ENCODE measurements around the gene RITA1. TPM values are rescaled to one million over a fixed set of nuclear protein-coding genes. Genes with fewer than 3 reads are reported as not detected.

RITA1 gene
- total RNA-seq, 1 donor from 2014 or later, result 19.9 TPM

DNA sequence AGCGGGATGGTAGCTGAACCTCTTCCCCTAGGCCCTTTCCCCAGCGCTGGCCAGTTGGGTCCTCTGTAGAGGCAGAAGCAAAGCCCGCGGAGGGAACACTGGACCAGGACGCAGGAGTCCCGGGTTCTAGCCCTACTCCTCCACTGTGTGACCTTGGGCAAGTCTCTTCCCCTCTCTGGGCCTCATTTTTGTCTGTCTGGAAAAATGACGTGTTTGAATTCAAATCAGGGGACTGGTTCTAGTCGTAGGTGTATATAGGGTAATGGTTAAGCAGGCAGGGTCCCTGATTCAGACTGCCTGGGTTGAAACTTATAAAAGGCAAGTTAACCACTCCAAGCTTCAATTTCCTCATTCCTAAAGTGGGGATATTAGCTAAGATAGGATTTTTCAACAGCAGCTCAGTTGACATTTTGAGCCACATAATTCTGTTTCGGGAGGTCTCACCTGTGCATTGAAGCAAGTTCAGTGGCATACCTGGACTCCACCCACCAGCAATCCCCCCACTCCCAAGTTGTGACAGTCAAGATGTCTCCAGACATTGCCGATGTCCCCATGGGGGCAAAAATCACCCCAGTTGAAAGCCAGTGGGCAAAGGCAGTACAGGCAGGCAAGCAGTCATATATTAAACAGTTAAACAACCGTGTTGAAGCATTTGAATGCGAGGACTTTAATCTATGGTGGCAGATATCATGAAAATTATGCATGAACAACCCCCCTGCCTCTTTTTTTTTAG, 36.6 kb downstream of the RITA1 start:
- no peaks in the 10 kb centered on the region for H3K9me3 Mint-ChIP-seq (ENCODE audit: unreplicated experiment)
- peaks cover 1% of the 10 kb centered on the region for H3K36me3 Mint-ChIP-seq (ENCODE audit: unreplicated experiment)
- H3K4me3 Mint-ChIP-seq (ENCODE audit: unreplicated experiment), result peak overlapping the region; percentile 77
- H3K27me3 Mint-ChIP-seq (ENCODE audit: unreplicated experiment), result no peaks in the 10 kb centered on the region
- TF ChIP-seq, protein P1, sequence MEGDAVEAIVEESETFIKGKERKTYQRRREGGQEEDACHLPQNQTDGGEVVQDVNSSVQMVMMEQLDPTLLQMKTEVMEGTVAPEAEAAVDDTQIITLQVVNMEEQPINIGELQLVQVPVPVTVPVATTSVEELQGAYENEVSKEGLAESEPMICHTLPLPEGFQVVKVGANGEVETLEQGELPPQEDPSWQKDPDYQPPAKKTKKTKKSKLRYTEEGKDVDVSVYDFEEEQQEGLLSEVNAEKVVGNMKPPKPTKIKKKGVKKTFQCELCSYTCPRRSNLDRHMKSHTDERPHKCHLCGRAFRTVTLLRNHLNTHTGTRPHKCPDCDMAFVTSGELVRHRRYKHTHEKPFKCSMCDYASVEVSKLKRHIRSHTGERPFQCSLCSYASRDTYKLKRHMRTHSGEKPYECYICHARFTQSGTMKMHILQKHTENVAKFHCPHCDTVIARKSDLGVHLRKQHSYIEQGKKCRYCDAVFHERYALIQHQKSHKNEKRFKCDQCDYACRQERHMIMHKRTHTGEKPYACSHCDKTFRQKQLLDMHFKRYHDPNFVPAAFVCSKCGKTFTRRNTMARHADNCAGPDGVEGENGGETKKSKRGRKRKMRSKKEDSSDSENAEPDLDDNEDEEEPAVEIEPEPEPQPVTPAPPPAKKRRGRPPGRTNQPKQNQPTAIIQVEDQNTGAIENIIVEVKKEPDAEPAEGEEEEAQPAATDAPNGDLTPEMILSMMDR (IDR thresholded peaks at IDR 0.05), result no peak
- peaks cover 30% of the 10 kb centered on the region for H3K4me1 Mint-ChIP-seq (ENCODE audit: unreplicated experiment)
- DNase-seq (ENCODE audit: extremely low spot score, unreplicated experiment), result no peak
- H3K27ac Mint-ChIP-seq (ENCODE audit: unreplicated experiment), result peak overlapping the region; percentile 94

DNA sequence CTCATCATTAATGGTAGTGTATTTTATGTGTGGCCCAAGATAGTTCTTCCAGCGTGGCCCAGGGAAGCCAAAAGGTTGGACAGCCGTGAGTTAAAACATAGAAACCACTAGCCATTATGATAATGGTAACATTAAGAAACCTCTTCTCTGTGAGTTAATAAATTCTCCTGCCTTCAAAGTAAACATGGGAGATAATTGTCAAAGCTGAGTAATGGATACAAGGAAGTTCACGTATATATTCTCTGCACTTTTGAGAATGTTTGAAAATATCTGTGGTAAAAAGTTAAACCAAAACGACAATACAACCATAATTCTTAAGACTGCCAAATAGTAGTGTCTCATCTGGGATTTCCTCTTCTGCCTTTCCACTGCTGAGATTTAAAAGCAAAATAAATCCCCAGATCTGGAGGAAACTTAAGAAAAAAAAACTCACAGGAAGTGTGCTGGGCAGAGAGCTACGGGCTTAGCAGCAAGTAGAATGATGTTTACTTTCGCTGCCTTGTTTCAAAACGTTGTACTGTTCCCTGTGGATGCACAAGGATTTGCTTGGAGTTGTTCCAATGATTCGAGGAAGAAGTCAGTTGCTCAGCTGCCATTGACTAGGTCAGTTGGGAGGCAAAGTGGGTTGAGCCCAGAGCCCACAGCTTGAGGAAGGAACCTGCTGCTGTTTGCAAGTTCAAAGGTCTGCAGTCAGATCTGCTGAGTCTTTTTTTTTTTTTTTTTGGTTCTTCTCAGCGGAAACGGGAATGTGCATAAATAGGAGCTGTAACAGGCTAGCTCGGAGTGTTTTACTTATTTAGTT, 37.4 kb downstream of the RITA1 start:
- TF ChIP-seq, protein P1 (IDR thresholded peaks at IDR 0.05), result no peak
- DNase-seq (ENCODE audit: extremely low spot score, unreplicated experiment), result no peak
- Mint-ChIP-seq H3K27ac (ENCODE audit: unreplicated experiment) (peak overlapping the region; percentile 94), H3K9me3 (ENCODE audit: unreplicated experiment) (no peaks in the 10 kb centered on the region), H3K4me3 (ENCODE audit: unreplicated experiment) (peak overlapping the region; percentile 77), H3K36me3 (ENCODE audit: unreplicated experiment) (peaks cover 8% of the 10 kb centered on the region), H3K4me1 (ENCODE audit: unreplicated experiment) (peaks cover 29% of the 10 kb centered on the region), H3K27me3 (ENCODE audit: unreplicated experiment) (no peaks in the 10 kb centered on the region)

DNA sequence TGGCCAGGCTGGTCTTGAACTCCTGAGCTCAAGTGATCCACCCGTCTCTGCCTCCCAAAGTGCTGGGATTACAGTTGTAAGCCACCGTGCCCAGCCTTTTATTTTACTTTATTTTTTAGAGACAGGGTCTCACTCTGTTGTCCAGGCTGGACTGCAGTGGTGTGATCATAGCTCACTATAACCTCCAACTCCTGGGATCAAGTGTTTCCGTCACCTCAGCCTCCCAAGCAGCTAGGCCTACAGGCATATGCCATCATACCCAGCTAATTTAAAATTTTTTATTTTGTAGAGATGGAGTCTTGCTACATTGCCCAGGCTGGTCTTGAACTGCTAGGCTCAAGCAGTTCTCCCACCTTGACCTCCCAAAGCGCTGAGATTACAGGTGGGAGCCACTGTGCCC, 39.4 kb downstream of the RITA1 start:
- peaks cover 29% of the 10 kb centered on the region for H3K4me1 Mint-ChIP-seq (ENCODE audit: unreplicated experiment)
- no peak for DNase-seq (ENCODE audit: extremely low spot score, unreplicated experiment)
- no peaks in the 10 kb centered on the region for H3K9me3 Mint-ChIP-seq (ENCODE audit: unreplicated experiment)
- no peaks in the 10 kb centered on the region for H3K27me3 Mint-ChIP-seq (ENCODE audit: unreplicated experiment)
- TF ChIP-seq, protein P1 (IDR thresholded peaks at IDR 0.05), result no peak
- H3K36me3 Mint-ChIP-seq (ENCODE audit: unreplicated experiment), result peaks cover 12% of the 10 kb centered on the region
- no peak overlapping the region for H3K27ac Mint-ChIP-seq (ENCODE audit: unreplicated experiment)
- no peak overlapping the region for H3K4me3 Mint-ChIP-seq (ENCODE audit: unreplicated experiment)

DNA sequence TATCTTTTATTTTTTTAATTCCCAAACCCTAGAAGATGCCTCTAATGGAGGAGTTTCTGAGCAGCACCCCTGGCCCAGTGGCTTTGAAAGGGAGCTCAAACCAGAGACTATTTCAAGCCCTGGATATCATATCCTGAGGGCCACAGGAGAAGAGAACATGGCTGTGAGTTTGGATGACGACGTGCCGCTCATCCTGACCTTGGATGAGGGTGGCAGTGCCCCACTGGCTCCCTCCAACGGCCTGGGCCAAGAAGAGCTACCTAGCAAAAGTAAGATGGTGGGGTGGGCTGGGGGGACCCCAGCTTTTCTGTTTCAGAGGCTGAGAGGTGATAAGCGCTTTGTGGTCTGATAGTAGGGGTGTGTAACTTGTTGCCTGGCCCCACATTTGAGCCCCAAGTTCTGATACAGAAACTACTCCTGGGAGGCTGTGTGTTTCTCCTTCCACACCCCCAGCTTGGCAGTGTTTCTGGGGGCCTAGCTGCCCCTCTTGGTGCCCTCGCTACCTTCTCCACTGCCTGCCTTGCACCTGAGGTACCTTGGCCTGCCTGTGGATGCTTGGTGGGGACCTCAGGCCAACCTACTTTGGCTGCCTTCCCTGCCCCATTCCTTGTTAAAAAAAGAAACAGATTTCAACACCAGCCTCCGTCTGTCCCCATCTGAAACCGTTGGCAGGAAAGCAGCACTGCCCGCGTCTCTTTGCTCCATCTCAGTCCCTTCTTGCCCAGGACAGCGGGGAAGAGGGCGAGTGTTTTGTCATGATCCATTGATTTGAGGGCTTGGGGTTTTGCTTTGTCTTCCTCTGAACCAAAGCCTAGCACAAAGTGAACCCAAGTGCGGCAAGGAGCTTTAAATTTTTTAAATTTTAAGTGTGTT, 41.4 kb downstream of the RITA1 start:
- TF ChIP-seq, protein P1 (IDR thresholded peaks at IDR 0.05), result no peak
- Mint-ChIP-seq H3K4me3 (ENCODE audit: unreplicated experiment) (no peak overlapping the region), H3K27me3 (ENCODE audit: unreplicated experiment) (no peaks in the 10 kb centered on the region), H3K4me1 (ENCODE audit: unreplicated experiment) (peaks cover 35% of the 10 kb centered on the region), H3K27ac (ENCODE audit: unreplicated experiment) (no peak overlapping the region), H3K9me3 (ENCODE audit: unreplicated experiment) (no peaks in the 10 kb centered on the region), H3K36me3 (ENCODE audit: unreplicated experiment) (peaks cover 19% of the 10 kb centered on the region)
- no peak for DNase-seq (ENCODE audit: extremely low spot score, unreplicated experiment)

Measured in osteocyte (in vitro differentiated cells).